KOPT-K1 (cell line): ENCODE data around the gene GLRX.
"Not testable (repeated sequence)": the region's sequence is repeated elsewhere in the genome, so short reads cannot be mapped to it uniquely, and the experiment has no call there.

Source experiments
- H3K27ac ChIP-seq: fragments of 200-600 bp; sonication (generic); 2 replicates; pipeline ENCODE4 v1.5.1; 2016; ENCODE audit warnings: antibody characterized with exemption, mild to moderate bottlenecking, low read depth, low read length; ENCODE audit not compliant: poor library complexity, severe bottlenecking
- H3K36me3 ChIP-seq: fragments of 200-600 bp; sonication (generic); 2 replicates; pipeline ENCODE4 v1.5.1; 2017; ENCODE audit warnings: antibody characterized with exemption, mild to moderate bottlenecking, low read length, moderate library complexity; ENCODE audit not compliant: insufficient read depth
- H3K9me3 ChIP-seq: fragments of 200-600 bp; sonication (generic); 2 replicates; pipeline ENCODE4 v1.5.1; 2017; ENCODE audit warnings: antibody characterized with exemption, low read length, mild to moderate bottlenecking; ENCODE audit not compliant: insufficient read depth, poor library complexity, severe bottlenecking

GLRX gene

GRCh38 chr5:95841914-95842812, 19.6 kb upstream of the GLRX start:
- H3K27ac ChIP-seq, result no peak overlapping the region
- H3K36me3 ChIP-seq, result no peaks in the 10 kb centered on the region
- H3K9me3 ChIP-seq, result no peaks in the 10 kb centered on the region

DNA sequence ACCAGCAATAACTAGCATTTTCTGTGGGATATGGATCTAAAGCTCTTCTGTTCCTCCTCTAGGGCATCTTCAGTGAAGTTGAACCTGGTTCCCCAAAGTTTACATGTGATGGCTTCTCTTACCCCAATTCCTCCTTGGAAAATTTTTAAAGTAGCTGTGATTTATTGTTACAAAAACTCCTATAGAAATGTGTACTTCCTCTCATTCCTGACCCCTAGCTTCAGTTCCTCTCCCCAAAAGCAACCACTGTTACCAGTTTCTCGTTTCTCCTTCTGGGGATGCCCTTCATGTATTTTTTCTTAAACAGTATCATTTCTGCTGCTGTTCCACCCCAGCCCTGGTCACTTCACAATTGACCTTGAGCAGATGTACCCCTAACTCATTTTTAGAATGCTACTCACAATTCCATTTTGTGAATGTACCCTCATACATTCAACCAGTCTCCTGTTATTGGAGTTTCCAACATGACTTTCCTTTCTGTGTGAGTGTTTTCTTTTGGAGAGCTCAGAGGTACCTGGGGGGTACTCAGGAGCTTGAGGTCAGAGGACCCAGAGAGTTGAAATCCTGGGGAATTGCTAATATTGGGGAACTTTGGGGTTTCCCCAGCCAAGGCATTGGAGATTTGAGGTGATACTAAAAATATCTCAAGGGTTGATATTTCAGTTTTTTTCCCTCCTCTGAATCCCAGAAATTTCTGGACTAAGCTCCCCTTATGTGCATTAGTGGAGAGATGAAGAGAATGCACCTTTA, 18.6 kb upstream of the GLRX start:
- no peaks in the 10 kb centered on the region for H3K36me3 ChIP-seq
- H3K27ac ChIP-seq, result no peak overlapping the region
- H3K9me3 ChIP-seq, result no peaks in the 10 kb centered on the region

DNA sequence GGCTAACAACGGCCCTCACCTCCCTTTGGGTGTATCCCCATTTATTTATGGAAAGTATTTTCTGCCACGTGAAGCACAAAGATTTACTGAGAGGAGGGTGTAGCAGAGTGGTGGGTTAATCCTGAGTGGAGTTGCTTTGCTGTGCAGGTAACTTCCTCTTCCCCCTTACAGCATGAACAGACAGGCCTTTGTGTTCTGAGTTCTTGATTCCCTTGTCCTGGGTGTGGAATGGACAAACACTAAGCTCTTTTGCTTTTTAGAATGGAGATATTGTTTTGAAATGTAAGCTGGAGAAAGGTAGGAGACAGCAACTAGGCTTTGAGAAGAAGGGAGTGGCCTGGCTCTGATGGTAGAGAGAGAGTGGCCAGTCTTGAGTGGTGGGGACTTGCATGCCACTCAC, 17.1 kb upstream of the GLRX start:
- no peaks in the 10 kb centered on the region for H3K36me3 ChIP-seq
- H3K27ac ChIP-seq, result no peak overlapping the region
- no peaks in the 10 kb centered on the region for H3K9me3 ChIP-seq

DNA sequence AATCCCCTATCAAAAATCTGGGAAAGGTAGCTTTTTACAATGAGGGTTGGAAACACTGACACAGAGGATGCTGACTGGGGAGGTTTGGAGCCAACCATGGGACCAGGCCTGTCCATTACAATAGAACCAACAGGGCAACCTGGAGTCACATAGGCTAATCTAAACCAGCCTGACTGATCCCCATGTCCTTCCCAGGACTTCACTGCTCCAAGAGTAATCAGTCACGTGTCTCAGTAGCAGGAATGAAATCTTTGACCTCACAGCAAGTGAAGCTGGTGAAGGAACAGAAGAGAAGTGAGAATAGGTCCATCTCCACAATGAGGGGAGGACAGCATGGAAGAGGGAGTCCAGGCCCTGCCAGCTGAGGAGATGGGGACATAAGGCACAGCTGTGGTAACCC, 16.0 kb upstream of the GLRX start:
- H3K27ac ChIP-seq, result no peak overlapping the region

GRCh38 chr5:95838001-95838520, 15.5 kb upstream of the GLRX start:
- H3K36me3 ChIP-seq, result no peaks in the 10 kb centered on the region
- H3K27ac ChIP-seq, result no peak overlapping the region
- no peaks in the 10 kb centered on the region for H3K9me3 ChIP-seq

More for the DNA sequence above, 16.0 kb upstream of the GLRX start:
- Histone ChIP-seq H3K9me3 (no peaks in the 10 kb centered on the region), H3K36me3 (no peaks in the 10 kb centered on the region)

DNA sequence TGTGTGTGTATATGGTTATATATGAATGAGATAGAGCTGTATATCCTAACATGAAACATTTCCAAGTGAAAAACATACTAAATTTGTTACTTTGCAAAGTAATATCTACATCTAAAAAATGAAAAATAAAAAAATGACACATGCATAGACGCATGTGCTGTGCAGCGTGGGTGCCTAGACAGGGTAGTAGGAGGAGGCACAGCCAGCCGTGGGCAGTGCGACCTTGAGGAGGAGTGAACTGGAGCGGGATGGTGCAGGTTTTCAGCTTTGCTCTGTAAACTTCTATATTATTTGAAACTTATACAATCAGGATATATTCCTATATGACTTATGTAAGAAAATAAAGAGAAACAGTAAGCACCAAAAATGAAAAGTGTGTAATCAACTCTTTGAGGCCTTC, 15.0 kb upstream of the GLRX start:
- Histone ChIP-seq H3K36me3 (no peaks in the 10 kb centered on the region), H3K9me3 (no peaks in the 10 kb centered on the region), H3K27ac (no peak overlapping the region)

- H3K27ac ChIP-seq, result not testable (repeated sequence)
Measured at GRCh38 chr5:95836971-95837370, 14.4 kb upstream of the GLRX start.

DNA sequence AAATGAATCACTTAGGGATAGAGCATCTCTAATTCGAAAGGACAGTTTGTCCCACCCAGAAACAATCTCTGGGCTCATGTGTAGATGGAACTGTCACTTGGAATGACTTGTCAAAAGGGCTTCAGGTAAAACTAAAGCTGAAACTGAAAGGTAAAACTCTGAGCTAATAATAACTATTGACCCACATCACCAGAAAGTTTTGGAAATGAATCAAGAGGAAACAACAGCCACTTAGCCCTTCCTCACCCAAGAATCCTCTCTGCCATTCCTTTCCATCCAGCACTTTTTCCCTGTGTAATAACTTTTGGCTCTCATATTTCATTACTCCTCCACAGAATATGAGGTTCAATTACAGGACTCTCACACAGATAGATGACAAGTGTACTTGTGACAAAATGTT, 14.0 kb upstream of the GLRX start:
- Histone ChIP-seq H3K36me3 (no peaks in the 10 kb centered on the region), H3K27ac (no peak overlapping the region), H3K9me3 (no peaks in the 10 kb centered on the region)

More at GRCh38 chr5:95836971-95837370, 14.4 kb upstream of the GLRX start:
- not testable (repeated sequence) for H3K36me3 ChIP-seq, H3K9me3 ChIP-seq

DNA sequence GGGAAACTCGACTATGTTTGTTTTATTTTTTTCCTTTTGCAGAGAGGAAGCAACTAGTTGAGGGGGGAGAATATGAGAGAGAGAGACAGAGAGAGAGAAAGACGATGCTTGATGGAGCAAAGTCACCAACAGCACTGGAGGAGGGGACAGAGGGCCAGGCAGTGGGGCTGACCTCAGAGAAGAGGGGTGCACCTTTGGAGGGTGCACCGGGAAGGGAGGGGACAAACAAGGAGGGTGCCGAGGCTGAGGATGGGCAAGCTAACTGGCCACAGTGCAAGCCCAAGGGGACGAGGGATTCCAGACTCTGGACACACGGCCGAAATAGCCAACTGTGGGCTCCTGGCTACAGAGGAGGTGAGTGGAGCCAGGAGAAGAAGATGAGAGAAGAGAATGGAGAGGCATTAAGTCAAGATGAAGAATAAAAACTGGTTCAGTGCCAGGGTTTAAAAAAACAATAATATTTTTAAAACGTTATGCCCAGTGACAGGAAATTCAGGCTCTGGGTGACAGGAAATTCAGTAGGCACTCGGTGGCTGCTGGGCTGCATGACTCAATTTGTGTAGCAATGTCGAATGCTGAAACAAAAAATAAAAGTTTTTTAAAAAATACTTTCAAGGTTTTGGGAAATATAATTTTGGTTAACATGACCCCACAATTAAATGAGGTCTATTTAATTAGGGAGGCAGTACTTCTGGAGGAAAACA, 13.3 kb upstream of the GLRX start:
- no peaks in the 10 kb centered on the region for H3K9me3 ChIP-seq
- H3K36me3 ChIP-seq, result no peaks in the 10 kb centered on the region
- H3K27ac ChIP-seq, result peak overlapping the region; percentile 79

DNA sequence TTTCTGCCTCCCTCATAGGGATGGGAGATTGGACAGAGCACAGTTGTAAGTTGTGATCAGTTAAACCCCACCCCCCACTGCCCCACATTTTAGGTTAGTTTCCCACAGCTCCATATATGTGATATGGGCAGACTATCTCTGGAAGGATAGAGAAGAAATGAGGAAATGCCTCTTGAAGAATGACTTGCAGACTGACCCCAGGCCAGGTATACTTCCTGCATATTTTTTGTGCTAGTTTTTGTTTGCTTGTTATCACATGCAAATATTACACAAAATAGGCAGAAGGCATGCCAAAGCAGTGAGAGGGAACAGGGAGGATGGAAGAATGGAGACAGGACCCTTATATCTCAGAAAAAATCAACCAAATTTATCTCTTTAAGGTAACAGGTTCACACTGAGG, 10.1 kb upstream of the GLRX start:
- no peaks in the 10 kb centered on the region for H3K36me3 ChIP-seq
- no peaks in the 10 kb centered on the region for H3K9me3 ChIP-seq
- H3K27ac ChIP-seq, result no peak overlapping the region

GRCh38 chr5:95830226-95830625, 7.7 kb upstream of the GLRX start:
- H3K27ac ChIP-seq, result no peak overlapping the region
- no peaks in the 10 kb centered on the region for H3K9me3 ChIP-seq
- H3K36me3 ChIP-seq, result no peaks in the 10 kb centered on the region

- Histone ChIP-seq H3K9me3 (no peaks in the 10 kb centered on the region), H3K27ac (no peak overlapping the region), H3K36me3 (no peaks in the 10 kb centered on the region)
Measured at GRCh38 chr5:95827892-95828246, 5.3 kb upstream of the GLRX start.

- H3K27ac ChIP-seq, result no peak overlapping the region
- H3K36me3 ChIP-seq, result no peaks in the 10 kb centered on the region
- no peaks in the 10 kb centered on the region for H3K9me3 ChIP-seq
Measured at GRCh38 chr5:95826949-95827891, 4.7 kb upstream of the GLRX start.

DNA sequence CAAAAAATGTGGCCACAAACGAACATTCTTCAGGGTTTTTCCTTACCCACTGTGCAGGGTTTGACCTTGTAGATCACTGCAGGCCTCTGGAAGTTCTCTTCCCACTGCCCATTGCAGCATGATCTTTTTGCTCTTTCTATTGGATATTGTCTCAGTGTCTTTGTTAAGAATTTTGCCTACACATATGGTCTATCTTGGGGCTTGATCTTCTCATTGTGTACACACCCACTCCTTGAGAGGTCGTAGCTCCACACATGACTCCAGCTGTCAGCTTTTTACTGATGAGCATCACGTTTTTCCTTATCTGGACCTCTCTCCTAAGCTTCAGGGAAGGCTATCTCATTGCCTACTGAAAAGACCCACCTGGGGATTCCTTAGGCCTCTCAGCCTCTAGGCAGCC, 3.0 kb upstream of the GLRX start:
- H3K27ac ChIP-seq, result peak overlapping the region; percentile 45

More for the DNA sequence above, 3.0 kb upstream of the GLRX start:
- no peaks in the 10 kb centered on the region for H3K9me3 ChIP-seq
- H3K36me3 ChIP-seq, result no peaks in the 10 kb centered on the region
